ENCODE results near the gene CCDC74B.
"Not testable (repeated sequence)": the region's sequence is repeated elsewhere in the genome, so short reads cannot be mapped to it uniquely, and the experiment has no call there.

CCDC74B gene

GRCh38 chr2:130148515-130148914, 3.6 kb upstream of the CCDC74B start:
- DNase-seq, result not testable (repeated sequence)

DNA sequence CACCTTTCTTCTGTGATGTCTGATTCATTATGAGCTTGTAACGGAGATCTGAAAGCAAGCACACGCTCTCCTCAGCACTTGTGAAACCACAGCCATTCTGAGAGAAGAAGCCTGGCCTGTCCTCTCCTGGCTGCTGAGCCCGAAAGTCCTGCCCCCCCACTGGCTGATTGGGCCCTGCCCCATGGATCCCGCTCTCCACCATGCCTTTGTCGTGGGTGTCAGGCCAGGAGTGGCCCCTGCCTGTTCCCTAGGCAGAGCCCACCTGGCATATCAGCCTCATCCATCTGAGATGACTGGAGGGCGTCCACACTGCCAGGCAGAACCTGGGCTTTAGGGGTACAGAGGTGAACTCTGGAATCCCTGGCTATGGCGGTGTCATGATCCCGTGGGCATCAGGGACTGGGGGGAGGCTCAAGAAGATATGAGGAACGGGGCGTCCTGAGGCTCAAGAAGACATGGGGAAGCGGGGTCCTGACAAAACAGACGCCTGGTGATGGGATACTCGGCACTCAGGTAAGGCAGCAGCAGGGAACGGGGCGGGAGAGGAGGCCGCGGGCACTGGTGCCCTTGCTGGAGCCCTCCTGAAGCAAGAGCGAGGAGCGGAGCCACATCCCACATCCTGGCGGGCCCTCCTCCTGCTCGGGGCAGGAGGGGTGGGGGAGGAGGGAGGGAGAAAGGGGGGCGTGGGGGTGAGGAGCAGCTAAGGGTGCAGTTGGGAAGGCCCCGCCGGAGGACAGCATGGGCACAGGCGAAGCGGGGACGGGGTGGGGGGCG, 1.5 kb downstream of the CCDC74B start:
- not testable (repeated sequence) for DNase-seq

GRCh38 chr2:130142396-130143265, 2.3 kb downstream of the CCDC74B start:
- DNase-seq, result not testable (repeated sequence)

DNA sequence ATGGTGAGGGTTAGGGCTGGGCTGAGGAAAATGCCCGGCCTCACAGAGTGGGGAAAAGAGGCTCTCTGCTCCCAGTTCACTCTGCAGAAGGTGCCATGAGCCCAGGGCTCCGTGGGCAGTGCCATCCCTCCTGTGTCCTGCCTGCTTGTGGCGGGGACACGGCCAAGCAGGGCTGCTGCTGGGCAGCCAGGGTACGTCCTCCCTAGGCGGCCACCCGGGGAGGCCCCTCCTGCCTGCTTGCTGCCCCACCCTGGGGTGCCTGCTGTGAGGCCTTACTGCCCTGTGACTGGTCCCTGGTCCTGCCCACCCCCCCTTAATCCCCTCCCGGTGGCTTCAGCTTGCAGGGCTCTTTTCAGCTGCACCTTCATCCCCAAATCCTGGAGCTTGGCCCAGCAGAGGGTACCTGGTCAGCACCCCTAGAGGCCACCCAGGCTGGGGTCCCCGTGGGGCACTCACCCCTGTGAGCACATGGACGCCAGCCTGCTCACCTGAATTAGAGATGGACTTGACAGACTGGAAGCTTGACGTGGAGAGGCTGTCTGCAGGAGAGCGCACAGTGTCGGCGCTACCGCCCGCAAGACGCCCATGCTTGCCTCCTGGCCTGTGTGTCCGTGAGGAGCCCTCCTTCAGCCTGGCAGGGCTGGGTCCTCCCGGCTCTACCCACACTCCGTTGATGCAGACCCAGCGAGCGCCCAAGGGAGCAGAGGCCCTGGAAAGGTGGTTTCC, 3.1 kb downstream of the CCDC74B start:
- DNase-seq, result not testable (repeated sequence)

GRCh38 chr2:130141002-130141401, 3.9 kb downstream of the CCDC74B start:
- not testable (repeated sequence) for DNase-seq

DNA sequence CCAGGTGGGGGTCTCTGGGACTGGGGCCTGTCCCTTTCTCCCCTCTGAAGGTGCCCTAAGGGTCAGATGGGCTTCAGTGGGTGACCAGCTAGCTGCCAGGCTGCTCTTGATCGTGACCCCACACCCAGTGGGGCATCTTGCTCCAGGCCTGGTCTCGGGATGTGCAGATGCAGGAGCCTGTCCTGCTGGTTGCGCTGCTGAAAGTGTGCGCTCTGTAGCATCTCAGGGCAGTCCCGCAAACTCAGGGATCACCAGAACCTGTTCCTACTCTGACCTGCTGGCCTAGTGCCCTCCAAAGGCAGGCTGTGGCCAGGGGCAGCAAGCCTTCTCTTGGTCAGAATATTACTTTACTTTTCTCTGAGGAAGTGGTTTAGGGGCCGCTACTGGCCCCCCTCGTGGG, 4.4 kb downstream of the CCDC74B start:
- not testable (repeated sequence) for DNase-seq

DNA sequence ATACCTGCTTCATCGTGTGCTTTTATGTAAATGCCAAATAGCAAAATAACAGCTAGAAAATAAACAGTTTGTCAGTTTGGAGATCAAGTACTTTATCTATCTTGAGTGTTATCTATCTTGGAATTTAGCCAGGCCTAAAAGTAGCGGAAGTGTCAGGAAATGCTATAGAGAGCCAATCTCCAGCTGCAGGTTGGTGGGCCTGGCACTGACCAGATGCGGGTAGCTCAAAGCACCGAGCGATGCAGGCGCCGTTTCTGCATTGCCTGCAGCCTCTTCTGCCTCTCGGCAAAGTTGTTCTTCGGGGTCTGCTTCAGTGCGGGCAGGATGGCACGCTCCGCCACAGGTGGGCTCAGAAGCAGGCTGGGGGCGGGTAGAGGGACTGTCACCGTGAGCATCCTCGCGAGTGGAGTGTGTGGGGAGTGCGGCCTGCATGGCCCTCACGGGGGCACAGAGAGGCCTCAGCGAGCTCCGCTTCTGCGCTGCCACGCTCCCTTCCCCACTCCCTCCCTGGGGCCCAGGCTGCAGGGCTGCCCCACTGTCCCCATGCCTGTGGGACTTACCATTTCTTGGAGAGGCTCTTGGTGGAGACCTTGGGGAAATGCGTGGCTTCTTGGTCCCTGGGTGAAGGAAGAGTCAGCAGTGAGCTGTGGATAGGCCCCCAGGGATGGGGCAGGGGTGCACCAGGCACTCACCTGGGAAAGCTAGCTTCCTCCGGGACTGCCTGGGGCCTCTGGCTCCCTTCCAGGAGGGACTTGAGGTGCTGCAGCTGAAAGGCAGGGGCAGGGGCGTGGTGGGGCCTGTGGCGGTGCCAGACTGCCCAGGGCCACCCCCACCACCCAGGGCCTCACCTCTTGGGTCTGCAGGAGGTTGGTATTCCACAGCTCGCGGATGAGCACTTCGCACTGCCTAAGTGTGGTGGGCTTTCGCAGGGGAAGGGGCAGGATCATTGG, 5.3 kb downstream of the CCDC74B start:
- not testable (repeated sequence) for DNase-seq

GRCh38 chr2:130138841-130139251, 6.1 kb downstream of the CCDC74B start:
- not testable (repeated sequence) for DNase-seq

GRCh38 chr2:130138326-130138725, 6.6 kb downstream of the CCDC74B start:
- not testable (repeated sequence) for DNase-seq

DNA sequence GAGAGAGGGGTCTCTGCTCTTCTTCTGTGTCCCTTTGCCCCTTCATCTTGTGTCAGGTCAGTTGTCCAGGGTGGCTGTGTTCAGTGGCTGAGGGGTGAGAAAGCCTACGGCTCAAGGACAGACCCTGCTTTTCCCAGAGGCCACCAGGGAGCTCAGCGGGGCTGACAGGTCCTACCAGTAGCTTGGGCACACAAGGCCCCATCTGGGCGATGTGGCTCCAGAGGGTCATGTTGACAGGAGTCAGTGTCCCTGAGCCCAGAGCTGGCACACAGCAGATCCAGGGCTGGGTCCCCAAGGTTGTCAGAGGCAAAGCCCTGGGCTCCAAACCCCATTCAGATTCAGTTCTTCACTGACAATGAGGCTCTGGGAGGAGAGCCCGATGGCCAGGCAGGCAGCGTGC, 7.8 kb downstream of the CCDC74B start:
- DNase-seq, result not testable (repeated sequence)

- DNase-seq, result not testable (repeated sequence)
These were observed 8.4 kb downstream of the CCDC74B start for GRCh38 chr2:130136546-130136945.

GRCh38 chr2:130135692-130136541, 9.0 kb downstream of the CCDC74B start:
- no peak for DNase-seq

- not testable (repeated sequence) for DNase-seq
These were observed 15.6 kb downstream of the CCDC74B start, which contains the start of gene POTEF for GRCh38 chr2:130129120-130129829. POTEF (minus strand) TSS chr2:130129222; CDS start chr2:130120515, 8,707 bp downstream.

GRCh38 chr2:130128464-130128863, 16.4 kb downstream of the CCDC74B start:
- DNase-seq, result not testable (repeated sequence)

- DNase-seq, result not testable (repeated sequence)
These were observed 17.2 kb downstream of the CCDC74B start for GRCh38 chr2:130127726-130128125.

DNA sequence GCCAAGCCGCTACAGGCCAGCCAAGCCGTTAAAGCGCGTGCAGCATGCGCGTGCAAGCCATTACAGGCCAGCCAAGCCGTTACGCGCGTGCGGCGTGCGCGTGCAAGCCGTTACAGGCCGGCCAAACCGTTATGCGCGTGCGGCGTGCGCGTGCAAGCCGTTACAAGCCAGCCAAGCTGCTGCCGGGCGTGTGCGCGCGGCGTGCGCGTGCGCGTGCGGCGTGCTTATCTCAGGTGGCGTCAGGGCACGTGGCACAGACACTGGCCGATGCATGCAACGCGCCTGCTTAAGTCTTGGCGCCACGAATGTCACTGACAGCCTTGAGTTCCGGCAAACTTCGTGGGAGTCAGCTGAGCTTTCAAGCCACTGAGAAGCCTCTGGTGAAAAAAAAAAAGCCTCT, 24.0 kb downstream of the CCDC74B start:
- not testable (repeated sequence) for DNase-seq

DNA sequence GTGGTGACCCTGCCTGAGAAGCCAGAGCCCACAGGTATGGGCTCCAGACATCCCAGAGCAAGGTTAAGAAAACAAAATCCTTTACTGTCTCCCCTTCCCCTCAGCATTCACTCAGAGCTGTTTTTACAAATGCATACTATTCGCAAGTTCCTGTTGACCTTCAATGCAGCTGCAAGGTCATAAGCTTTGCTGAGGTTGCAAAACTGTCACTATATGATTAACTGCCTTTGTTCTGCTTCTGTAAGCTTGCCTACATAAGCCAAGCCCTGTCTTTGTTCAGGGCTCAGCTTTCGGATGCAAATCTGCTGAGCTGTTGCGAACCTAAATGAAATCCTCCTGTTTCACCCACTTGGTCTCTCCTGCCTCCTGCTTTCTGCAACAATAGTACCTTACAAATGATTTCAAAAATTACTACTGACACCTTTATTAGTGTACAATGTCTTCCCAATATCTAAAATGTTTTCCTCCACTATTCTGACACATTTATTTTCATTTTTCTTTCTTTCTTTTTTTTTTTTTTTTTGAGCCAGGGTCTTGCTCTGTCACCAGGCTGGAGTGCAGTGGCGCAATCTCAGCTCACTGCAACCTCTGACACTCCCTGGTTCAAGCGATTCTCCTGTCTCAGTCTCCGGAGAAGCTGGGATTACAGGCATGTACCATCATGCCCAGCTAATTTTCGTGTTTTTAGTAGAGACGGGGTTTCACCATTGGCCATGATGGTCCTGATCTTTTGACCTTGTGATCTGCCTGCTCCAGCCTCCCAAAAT, 42.1 kb downstream of the CCDC74B start:
- not testable (repeated sequence) for DNase-seq

All from femur (tissue), 1 donor.